8988T (cell line): ENCODE data around the gene BEND6.
A peak's percentile ranks its signal among the peaks of the same experiment; 100 is the strongest.

Source experiments
- DNase-seq: peaks from one replicate; pipeline ENCODE4 v3.0.0; 2011

The BEND6 gene

GRCh38 chr6:56954403-56955170 lies at the start of gene BEND6:
TSS of gene BEND6 (plus strand) at chr6:56955107. CDS start at chr6:56981811, 26,704 bp downstream.
- peak; percentile 42 for DNase-seq

GRCh38 chr6:56905378-56905777 lies 49.5 kb upstream of the BEND6 start:
- no peak for DNase-seq

- DNase-seq: no peak
These were observed 48.2 kb upstream of the BEND6 start for GRCh38 chr6:56906752-56907151.

GRCh38 chr6:56909115-56909907 lies 45.6 kb upstream of the BEND6 start:
- no peak for DNase-seq

- no peak for DNase-seq
These were observed 43.1 kb upstream of the BEND6 start for GRCh38 chr6:56911847-56912246.

GRCh38 chr6:56913285-56914074 lies 41.4 kb upstream of the BEND6 start:
- DNase-seq: no peak

- no peak for DNase-seq
These were observed 39.9 kb upstream of the BEND6 start for GRCh38 chr6:56914798-56915658.

- no peak for DNase-seq
These were observed 39.1 kb upstream of the BEND6 start for GRCh38 chr6:56915832-56916231.

- DNase-seq: no peak
These were observed 37.9 kb upstream of the BEND6 start for GRCh38 chr6:56916849-56917551.

GRCh38 chr6:56922645-56923044 lies 32.3 kb upstream of the BEND6 start:
- no peak for DNase-seq

- no peak for DNase-seq
These were observed 31.3 kb upstream of the BEND6 start for GRCh38 chr6:56923565-56923964.

- no peak for DNase-seq
These were observed 27.1 kb upstream of the BEND6 start for GRCh38 chr6:56927538-56928453.

GRCh38 chr6:56930846-56931245 lies 24.1 kb upstream of the BEND6 start:
- no peak for DNase-seq

GRCh38 chr6:56932910-56933477 lies 21.9 kb upstream of the BEND6 start:
- DNase-seq: no peak

GRCh38 chr6:56933650-56934049 lies 21.3 kb upstream of the BEND6 start:
- no peak for DNase-seq

- no peak for DNase-seq
These were observed 20.0 kb upstream of the BEND6 start for GRCh38 chr6:56934876-56935275.

- DNase-seq: no peak
These were observed 18.4 kb upstream of the BEND6 start for GRCh38 chr6:56936466-56936865.

- DNase-seq: peak; percentile 41
These were observed 16.2 kb upstream of the BEND6 start for GRCh38 chr6:56938649-56939191.

GRCh38 chr6:56940463-56940862 lies 14.4 kb upstream of the BEND6 start:
- DNase-seq: no peak

- no peak for DNase-seq
These were observed 13.9 kb upstream of the BEND6 start for GRCh38 chr6:56940977-56941376.
